ENCODE data around the gene WDFY2. TPM values are rescaled to one million over a fixed set of nuclear protein-coding genes. Genes with fewer than 3 reads are reported as not detected.
"Not testable (repeated sequence)": the region's sequence is repeated elsewhere in the genome, so short reads cannot be mapped to it uniquely, and the experiment has no call there.

The WDFY2 gene, protein sequence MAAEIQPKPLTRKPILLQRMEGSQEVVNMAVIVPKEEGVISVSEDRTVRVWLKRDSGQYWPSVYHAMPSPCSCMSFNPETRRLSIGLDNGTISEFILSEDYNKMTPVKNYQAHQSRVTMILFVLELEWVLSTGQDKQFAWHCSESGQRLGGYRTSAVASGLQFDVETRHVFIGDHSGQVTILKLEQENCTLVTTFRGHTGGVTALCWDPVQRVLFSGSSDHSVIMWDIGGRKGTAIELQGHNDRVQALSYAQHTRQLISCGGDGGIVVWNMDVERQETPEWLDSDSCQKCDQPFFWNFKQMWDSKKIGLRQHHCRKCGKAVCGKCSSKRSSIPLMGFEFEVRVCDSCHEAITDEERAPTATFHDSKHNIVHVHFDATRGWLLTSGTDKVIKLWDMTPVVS
- 9.1 and 11.1 TPM in 2 replicates for total RNA-seq

DNA sequence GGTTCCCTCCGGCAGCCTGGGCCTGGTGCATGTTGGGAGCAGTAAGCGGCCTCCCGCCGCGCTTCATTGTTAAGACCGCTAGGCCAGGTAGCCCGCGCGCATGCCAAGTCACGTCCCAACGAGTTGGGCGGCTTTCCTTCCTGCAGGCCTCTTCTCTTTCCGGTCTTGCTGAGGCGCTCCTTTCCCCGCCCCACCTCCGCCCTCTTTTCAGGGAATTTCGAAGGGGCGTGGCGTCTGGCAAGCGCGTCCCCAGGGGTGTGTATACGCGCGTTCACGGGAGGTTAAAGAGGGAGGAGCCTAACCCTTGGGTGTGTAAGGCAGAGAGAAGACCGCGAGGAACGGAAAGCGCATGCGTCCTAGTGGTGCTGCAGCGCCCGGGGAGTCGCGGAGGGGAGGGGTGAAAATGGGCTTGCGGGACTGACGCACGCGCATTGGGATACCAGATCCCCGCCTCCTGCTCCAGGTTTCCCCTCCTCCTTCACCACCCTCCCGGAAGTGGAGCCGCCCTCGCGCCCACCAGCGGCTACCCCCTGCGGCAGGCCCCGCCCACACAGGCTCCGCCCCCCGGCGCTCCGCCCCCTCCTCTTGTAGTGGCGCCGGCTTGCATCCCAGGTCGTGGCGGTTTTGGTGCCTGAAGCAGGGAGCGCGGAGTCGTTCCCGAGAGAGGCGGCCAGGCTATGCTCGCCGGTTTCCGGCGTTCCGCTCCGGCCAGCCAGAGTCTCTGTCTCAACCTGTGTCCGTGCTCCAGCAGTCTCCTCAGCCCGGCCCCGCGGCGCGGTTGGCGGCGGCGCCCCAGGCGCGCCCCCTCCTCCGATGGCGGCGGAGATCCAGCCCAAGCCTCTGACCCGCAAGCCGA, at the start of gene WDFY2:
Gene WDFY2 (plus strand): TSS at position 588 of the 856 bp plus-strand sequence. CDS start 226 bp downstream, at position 814.
- DNase-seq, result peak; percentile 100
- intact Hi-C loops (cut with micrococcal nuclease), result loop anchor here (1.0 to 10.0 kb wide), 11 partner anchors 35 to 2002 kb away; partner anchors contain the start of genes ALG11, ATP7B, CKAP2 and INTS6
- peaks cover 4% of the 10 kb centered on the region for H3K36me3 Mint-ChIP-seq (ENCODE audit: low read depth)
- peak within 1 kb of the TSS; percentile 90 for H3K4me3 Mint-ChIP-seq
- H3K27me3 Mint-ChIP-seq, result peaks cover 6% of the 10 kb centered on the region
- H3K4me1 Mint-ChIP-seq, result peaks cover 37% of the 10 kb centered on the region
- peak within 1 kb of the TSS; percentile 97 for H3K27ac Mint-ChIP-seq
- H3K9me3 Mint-ChIP-seq, result peaks cover 1% of the 10 kb centered on the region

DNA sequence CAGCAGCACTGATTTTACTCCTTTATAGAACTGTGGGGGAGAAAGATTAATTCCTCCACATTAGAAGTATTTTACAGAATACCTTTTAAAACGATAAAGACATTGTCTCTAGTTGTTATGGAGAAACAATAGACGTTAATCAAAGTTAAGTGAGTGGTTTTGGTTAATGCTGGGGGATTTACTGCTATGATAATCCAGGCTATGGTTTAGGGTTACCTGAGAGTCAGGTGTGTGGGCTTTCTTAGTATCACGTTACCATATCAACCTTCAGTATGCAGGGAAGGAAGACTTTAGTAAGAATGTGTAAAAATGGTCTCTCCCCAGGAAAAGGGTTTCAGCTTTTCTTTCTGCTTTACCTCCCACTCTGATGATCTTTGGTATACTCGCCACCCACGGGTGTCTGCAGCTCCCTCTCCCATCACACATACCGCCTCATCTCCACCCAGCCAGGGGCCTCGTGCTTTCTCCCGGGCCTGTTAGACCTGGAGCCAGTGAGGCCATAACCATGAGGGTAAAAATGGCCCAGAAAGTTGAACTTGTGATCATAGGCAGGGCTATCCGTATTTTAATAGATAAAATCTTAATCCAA, 45.6 kb upstream of the WDFY2 start:
- intact Hi-C loops (cut with micrococcal nuclease), result no loop called here
- peaks cover 28% of the 10 kb centered on the region for H3K4me1 Mint-ChIP-seq
- peaks cover 13% of the 10 kb centered on the region for H3K27me3 Mint-ChIP-seq
- H3K4me3 Mint-ChIP-seq, result no peak overlapping the region
- H3K9me3 Mint-ChIP-seq, result no peaks in the 10 kb centered on the region
- no peak overlapping the region for H3K27ac Mint-ChIP-seq
- no peaks in the 10 kb centered on the region for H3K36me3 Mint-ChIP-seq (ENCODE audit: low read depth)
- DNase-seq, result no peak

DNA sequence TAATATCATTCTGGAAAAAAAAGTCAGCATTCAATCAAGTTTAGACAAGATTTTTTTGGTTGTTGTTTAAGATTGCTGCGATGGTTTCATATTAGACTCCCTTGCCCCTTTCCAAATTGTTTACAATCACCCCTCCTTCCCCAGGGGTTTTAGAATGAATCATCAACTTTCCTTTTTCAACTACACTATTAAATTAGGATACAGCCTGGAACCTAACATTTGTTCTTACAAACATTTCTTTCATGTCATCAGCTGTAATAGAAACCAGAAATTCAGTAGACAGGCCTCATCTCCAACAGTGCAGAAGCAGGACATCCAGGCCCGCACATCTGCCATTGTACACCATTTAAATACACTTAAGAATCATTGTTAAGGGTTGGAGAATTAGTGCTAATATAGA, 44.4 kb upstream of the WDFY2 start:
- Mint-ChIP-seq H3K9me3 (no peaks in the 10 kb centered on the region), H3K36me3 (ENCODE audit: low read depth) (no peaks in the 10 kb centered on the region), H3K27me3 (peaks cover 13% of the 10 kb centered on the region), H3K4me1 (peaks cover 17% of the 10 kb centered on the region), H3K4me3 (no peak overlapping the region), H3K27ac (no peak overlapping the region)
- DNase-seq, result no peak
- intact Hi-C loops (cut with micrococcal nuclease), result no loop called here

DNA sequence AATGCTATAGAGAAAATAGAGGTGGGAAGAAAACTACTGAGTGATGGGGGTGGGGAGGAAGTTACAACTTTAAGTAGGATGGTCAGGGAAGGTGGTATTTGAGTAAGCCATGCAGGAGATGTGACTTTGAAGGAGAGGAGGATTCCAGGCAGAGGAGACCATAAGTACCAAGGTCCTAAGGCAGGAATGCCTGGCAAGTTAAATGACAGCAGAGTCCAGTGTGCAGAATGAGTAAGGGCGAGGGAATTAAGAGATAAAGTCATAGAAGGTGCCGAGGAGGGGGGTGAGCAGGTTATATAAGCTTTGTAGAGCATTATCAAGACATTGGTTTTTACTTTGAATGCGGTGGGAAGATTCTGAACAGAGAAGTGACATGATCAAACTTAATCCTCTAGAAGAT, 43.2 kb upstream of the WDFY2 start:
- DNase-seq, result no peak
- H3K9me3 Mint-ChIP-seq, result peaks cover 4% of the 10 kb centered on the region
- H3K4me1 Mint-ChIP-seq, result peaks cover 17% of the 10 kb centered on the region
- no peaks in the 10 kb centered on the region for H3K36me3 Mint-ChIP-seq (ENCODE audit: low read depth)
- intact Hi-C loops (cut with micrococcal nuclease), result no loop called here
- H3K4me3 Mint-ChIP-seq, result no peak overlapping the region
- peaks cover 13% of the 10 kb centered on the region for H3K27me3 Mint-ChIP-seq
- H3K27ac Mint-ChIP-seq, result no peak overlapping the region

DNA sequence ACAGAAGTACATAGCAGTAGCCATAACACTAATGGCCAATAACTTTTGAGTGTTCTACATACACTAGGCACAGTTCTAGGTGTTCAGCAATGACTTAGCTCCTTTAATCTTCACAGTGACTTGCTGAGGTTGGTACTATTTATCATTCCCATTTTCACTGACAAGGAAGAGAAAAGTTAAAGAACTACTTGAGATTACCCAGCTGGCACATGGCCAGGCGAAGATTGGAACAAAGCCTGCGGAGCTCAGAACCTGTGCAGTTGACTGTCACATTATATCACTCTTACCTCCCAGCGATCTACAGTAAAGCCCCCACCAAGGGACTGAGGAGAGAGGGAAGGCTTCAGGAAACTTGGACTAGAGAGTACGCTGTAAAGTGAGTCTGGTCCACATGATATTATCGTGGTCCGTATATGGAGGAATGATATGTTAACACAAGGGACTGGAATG, 42.4 kb upstream of the WDFY2 start:
- peaks cover 17% of the 10 kb centered on the region for H3K4me1 Mint-ChIP-seq
- peaks cover 4% of the 10 kb centered on the region for H3K9me3 Mint-ChIP-seq
- H3K27me3 Mint-ChIP-seq, result peaks cover 13% of the 10 kb centered on the region
- H3K4me3 Mint-ChIP-seq, result no peak overlapping the region
- no peaks in the 10 kb centered on the region for H3K36me3 Mint-ChIP-seq (ENCODE audit: low read depth)
- intact Hi-C loops (cut with micrococcal nuclease), result no loop called here
- no peak overlapping the region for H3K27ac Mint-ChIP-seq
- no peak for DNase-seq

DNA sequence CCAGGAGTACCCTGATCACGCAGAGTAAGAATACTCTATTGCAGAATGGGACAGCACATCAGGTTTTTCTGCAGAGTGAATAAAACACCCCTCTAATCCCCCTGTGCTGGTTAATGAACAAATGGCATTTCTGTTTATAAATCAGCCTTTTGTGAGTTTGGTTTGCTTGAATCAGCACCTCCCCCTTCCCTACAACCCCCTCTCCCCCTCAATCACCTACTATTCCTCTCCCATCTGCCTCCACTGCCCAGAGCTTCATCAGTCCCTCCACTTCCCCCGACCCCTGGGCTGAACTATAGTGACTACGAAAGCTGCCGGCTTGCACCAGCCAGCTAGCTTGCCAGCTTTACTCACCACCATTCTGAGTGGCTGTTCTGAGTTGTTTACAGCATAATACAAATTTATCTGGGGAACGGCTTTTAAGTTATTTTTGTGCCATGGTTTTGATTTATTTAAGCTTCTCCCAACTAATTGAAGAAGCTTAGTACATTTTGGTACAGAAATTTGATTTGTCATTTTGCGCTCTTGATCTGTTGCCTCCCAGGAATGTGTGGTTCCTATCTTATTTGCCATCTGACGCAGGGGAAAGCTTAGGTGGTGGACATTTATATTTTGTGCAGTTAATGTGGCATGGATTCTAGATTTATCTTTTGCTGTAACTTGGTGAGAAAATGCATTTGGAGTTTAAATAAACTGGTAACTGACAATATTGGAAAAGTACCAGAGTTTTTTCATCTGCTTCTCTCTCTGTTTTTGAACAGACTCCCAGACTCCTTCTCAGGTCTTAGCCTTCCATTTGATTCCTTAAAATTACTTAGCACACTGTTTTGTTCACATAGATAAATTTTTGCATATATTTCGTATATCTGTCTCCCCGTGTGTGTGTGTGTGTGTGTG, 41.7 kb upstream of the WDFY2 start:
- peaks cover 13% of the 10 kb centered on the region for H3K27me3 Mint-ChIP-seq
- no peak overlapping the region for H3K4me3 Mint-ChIP-seq
- no peak overlapping the region for H3K27ac Mint-ChIP-seq
- intact Hi-C loops (cut with micrococcal nuclease), result no loop called here
- H3K36me3 Mint-ChIP-seq (ENCODE audit: low read depth), result no peaks in the 10 kb centered on the region
- peaks cover 4% of the 10 kb centered on the region for H3K9me3 Mint-ChIP-seq
- H3K4me1 Mint-ChIP-seq, result peaks cover 17% of the 10 kb centered on the region
- DNase-seq, result no peak

DNA sequence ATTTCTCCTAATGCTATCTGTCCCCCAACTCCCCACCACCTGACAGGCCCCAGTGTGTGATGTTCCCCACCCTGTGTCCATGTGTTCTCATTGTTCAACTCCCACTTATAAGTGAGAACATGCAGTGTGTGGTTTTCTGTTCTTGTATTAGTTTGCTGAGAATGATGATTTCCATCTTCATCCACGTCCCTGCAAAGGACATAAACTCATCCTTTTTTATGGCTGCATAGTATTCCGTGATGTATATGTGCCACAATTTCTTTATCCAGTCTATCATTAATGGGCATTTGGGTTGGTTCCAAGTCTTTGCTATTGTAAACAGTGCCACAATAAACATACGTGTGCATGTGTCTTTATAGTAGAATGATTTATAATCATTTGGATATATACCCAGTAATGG, 38.8 kb upstream of the WDFY2 start:
- H3K4me3 Mint-ChIP-seq; H3K27ac Mint-ChIP-seq; H3K36me3 Mint-ChIP-seq (ENCODE audit: low read depth); H3K4me1 Mint-ChIP-seq; DNase-seq; H3K9me3 Mint-ChIP-seq; intact Hi-C loops (cut with micrococcal nuclease): not testable (repeated sequence)
- peaks cover 13% of the 10 kb centered on the region for H3K27me3 Mint-ChIP-seq

DNA sequence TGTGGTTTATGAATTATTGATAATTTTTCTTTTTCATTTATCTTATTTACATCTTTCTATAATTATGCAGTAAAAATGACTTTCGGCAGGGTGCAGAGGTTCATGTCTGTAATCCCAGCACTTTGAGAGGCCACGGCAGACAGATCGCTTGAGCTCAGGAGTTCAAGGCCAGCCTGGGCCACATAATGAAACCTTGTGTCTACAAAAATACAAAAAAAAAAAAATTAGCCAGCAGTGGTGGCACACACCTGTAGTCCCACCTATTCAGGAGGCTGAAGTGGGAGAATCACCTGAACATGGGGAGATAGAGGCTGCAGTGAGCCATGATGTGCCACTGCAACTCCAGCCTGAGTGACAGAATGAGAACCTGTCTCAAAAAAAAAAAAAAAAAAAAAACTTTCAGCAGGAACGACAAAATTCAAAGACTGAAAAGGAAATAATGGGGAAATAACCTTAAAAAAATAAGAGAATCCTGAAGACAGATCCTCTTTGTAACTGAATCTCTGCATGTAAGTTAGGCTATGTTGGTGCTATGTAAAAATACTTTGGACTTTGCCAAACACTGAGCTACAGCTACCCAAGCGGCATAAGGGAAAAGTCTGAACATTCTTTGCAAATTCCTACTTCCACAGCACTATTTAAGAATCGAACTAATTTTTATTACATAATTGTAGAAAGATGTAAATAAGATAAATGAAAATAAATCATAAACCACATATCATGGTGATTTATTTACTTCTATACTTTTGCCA, 36.7 kb upstream of the WDFY2 start:
- peaks cover 17% of the 10 kb centered on the region for H3K9me3 Mint-ChIP-seq

DNA sequence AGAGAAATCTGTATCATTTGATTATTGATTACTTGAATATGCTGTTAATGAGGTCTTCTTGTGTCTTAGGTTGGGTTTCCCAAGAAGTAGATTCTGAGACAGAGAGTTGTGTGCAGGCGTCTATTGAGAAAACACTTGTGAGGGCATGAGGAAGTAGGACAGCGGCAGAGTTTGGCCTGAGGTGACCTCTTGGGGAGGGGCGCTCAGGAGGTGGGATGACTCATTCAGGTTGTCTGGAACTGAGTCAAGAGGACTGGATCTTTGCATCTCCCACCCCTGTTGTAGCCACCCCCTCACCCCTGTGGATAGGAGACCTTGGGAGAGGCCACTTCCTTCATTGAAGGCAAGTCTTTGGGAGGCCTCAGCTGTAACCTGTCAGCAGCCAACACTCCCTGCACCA, 35.2 kb upstream of the WDFY2 start:
- DNase-seq, result no peak
- intact Hi-C loops (cut with micrococcal nuclease), result no loop called here

More for the DNA sequence above, 36.7 kb upstream of the WDFY2 start:
- H3K4me1 Mint-ChIP-seq, result peaks cover 6% of the 10 kb centered on the region
- no peak overlapping the region for H3K27ac Mint-ChIP-seq
- H3K4me3 Mint-ChIP-seq, result no peak overlapping the region
- peaks cover 2% of the 10 kb centered on the region for H3K36me3 Mint-ChIP-seq (ENCODE audit: low read depth)
- no peak for DNase-seq
- intact Hi-C loops (cut with micrococcal nuclease), result no loop called here
- peaks cover 4% of the 10 kb centered on the region for H3K27me3 Mint-ChIP-seq

DNA sequence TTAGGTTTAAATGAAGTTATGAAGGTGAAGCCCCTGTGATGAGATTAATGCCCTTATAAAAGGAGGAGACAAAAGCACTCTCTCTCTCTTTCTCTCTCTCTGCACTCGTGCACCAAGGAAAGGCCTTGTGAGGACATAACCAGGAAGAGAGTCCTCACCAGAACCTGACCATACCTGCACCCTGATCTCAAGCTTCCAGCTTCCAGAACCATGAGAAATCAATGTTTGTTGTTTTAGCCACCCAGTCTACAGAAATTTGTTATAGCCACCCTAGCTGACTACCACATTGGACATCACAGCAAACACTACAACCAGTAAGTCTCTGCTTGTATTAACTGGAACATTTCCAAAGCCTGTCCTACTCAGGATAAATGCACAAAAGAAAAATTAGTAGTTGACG, 34.7 kb upstream of the WDFY2 start:
- intact Hi-C loops (cut with micrococcal nuclease), result no loop called here
- no peak overlapping the region for H3K27ac Mint-ChIP-seq

More for the DNA sequence above, 35.2 kb upstream of the WDFY2 start:
- Mint-ChIP-seq H3K4me1 (peaks cover 6% of the 10 kb centered on the region), H3K27ac (no peak overlapping the region), H3K27me3 (peaks cover 2% of the 10 kb centered on the region), H3K4me3 (no peak overlapping the region), H3K36me3 (ENCODE audit: low read depth) (peaks cover 2% of the 10 kb centered on the region), H3K9me3 (peaks cover 17% of the 10 kb centered on the region)

DNA sequence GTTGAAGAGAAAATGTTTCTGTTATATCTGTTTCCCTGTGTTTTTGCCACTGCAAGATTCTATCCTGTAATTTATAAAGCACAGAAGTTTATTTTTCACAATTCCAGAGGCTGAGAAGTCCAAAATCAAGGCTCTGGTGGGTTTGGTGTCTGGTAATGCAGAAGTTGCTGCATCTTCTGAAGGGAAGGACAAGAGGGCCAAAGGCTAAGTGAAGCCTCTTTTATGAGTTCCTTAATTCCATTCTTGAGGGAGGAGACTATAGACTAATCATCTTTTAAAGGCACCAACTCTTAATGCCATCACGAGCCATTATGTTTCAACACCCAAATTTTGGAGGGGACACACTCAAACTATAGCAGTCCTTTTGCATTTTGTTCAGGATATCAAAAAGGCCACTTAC, 34.1 kb upstream of the WDFY2 start:
- no peak for DNase-seq
- H3K27me3 Mint-ChIP-seq, result peaks cover 2% of the 10 kb centered on the region
- no peak overlapping the region for H3K27ac Mint-ChIP-seq
- peaks cover 6% of the 10 kb centered on the region for H3K4me1 Mint-ChIP-seq
- no peak overlapping the region for H3K4me3 Mint-ChIP-seq
- H3K9me3 Mint-ChIP-seq, result peaks cover 17% of the 10 kb centered on the region
- intact Hi-C loops (cut with micrococcal nuclease), result no loop called here
- H3K36me3 Mint-ChIP-seq (ENCODE audit: low read depth), result peaks cover 2% of the 10 kb centered on the region

More for the DNA sequence above, 34.7 kb upstream of the WDFY2 start:
- Mint-ChIP-seq H3K36me3 (ENCODE audit: low read depth) (peaks cover 2% of the 10 kb centered on the region), H3K4me3 (no peak overlapping the region), H3K4me1 (peaks cover 6% of the 10 kb centered on the region), H3K27me3 (peaks cover 2% of the 10 kb centered on the region), H3K9me3 (peaks cover 17% of the 10 kb centered on the region)
- DNase-seq, result no peak

DNA sequence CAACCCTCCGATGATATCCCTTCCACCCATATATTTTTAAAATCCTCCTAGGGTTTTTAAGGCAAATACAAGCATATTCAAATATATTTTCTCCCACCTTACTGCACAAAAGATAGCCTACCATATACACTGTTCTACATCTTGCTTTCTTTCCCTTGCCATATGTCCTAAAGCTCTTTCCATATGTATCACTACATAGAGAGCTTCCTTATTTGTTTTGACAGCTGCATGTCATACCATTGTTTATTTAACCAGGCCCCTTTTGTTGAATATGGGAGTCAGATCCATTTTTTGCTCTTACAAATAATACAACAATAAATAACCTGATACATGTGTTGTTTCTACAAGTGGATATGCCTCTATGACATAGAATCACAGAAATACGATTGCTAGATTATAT, 32.8 kb upstream of the WDFY2 start:
- H3K27me3 Mint-ChIP-seq, result peaks cover 3% of the 10 kb centered on the region
- intact Hi-C loops (cut with micrococcal nuclease), result no loop called here
- H3K4me3 Mint-ChIP-seq, result no peak overlapping the region
- peaks cover 14% of the 10 kb centered on the region for H3K9me3 Mint-ChIP-seq
- H3K36me3 Mint-ChIP-seq (ENCODE audit: low read depth), result peaks cover 2% of the 10 kb centered on the region
- no peak for DNase-seq
- no peak overlapping the region for H3K27ac Mint-ChIP-seq
- peaks cover 6% of the 10 kb centered on the region for H3K4me1 Mint-ChIP-seq

Data from activated CD4-positive, alpha-beta T cell treated with anti-CD3 and anti-CD28 coated beads, Interleukin-2, amount 10 ng/mL, durations not matched to agents 24 days and 14 days (primary cell).